Epidermal melanocyte (primary cell): ENCODE data around the gene CEP89.
"Not testable (repeated sequence)": the region's sequence is repeated elsewhere in the genome, so short reads cannot be mapped to it uniquely, and the experiment has no call there.

Experiments
- DNase-seq: peaks from one replicate; pipeline ENCODE4 v3.0.0; 2011; ENCODE audit warnings: low spot score; ENCODE audit not compliant: insufficient read length

The CEP89 gene

GRCh38 chr19:32895384-32895783, 76.4 kb downstream of the CEP89 start:
- DNase-seq = no peak

DNA sequence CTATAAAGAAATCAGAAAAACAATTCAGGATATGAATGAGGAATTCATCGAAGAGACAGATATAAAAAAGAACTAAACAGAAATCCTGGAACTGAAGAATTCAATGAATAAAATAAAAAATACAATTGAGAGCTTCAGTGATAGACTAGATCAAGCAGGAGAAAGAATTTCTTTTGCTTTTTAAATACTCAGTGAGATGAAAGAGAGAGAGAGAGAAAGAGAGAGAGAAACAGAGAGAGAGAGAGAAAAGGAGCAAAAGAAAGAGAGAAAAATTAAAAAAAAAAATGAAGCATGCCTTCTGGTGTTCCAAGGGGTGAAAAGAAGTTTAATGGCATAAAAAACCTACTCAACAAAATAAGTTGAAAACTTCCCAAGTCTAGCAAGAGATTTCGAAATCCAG, 80.1 kb downstream of the CEP89 start:
- DNase-seq = no peak

DNA sequence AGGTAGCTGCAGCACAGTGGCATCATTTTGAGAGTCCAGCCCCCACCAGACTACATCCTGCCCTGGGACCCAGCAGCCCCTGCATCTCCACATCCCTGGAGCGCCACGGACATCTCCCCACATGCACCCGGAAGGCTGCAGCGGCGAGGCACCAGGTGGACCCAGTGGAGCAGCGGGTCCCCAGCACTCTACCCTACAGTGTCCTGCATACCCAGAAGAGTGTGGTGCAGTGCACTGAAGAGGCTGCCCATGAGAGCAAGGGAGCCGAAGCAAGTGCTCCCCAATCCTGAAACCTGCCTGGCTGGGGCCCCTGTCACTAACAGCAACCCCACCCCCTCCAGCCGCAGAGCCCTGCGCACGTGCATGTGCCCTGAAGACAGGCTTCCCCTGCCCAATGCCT, 80.9 kb downstream of the CEP89 start:
- no peak for DNase-seq

DNA sequence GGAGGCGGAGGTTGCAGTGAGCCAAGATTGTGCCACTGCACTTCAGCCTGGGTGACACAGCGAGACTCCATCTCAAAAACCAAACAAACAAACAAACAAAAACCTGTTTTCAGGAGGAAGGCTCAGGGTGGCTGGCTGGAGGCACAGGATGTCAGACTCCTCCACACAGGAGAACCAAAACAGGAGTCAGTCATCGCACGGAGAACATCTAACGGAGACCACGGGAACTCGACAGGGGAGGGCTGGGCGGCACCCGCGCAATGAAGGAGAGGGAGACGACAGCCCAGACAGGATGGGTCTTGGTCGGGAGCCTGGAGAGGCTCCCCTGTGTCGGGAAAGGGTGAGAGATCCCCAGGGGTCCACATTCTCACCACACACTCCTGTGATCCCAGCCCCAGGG, 81.4 kb downstream of the CEP89 start:
- no peak for DNase-seq

DNA sequence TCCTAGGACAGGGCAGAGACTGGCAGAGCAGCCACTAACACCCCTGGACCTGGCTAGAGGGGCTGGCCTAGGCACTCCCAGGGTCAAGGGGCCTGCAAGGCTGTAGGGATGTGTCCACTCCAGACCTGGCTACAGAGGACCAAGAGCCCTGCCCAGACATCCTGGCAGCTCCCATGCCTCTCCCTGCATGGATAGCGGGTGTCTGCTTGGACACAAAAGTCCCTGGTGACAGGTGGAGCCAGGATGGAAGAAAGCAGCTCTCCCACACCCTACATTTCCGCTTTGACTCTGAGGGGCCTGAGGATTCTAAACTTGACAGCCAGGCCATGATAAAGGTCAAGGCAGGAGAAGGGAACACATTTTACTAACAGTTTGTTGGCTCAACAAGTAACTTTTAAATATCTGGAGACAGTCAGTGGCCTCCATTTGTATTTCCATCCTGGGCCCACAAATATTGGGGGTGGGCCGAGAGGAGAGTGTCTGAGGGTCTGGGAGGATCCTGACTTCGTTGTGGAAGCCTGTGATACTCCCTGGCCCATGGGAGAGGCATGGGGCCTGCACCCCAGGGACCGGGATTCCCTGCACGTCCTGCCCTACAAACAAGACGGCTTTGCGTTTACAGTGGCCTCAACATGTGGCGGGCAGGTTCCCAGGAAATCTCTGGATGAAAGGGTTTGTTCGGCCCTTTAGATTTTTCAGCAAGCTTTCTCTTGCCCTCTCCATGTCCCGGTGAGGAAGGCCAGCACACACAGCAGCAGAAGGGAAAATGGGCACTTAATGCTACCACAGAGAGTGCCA, 82.4 kb downstream of the CEP89 start:
- DNase-seq = no peak

DNA sequence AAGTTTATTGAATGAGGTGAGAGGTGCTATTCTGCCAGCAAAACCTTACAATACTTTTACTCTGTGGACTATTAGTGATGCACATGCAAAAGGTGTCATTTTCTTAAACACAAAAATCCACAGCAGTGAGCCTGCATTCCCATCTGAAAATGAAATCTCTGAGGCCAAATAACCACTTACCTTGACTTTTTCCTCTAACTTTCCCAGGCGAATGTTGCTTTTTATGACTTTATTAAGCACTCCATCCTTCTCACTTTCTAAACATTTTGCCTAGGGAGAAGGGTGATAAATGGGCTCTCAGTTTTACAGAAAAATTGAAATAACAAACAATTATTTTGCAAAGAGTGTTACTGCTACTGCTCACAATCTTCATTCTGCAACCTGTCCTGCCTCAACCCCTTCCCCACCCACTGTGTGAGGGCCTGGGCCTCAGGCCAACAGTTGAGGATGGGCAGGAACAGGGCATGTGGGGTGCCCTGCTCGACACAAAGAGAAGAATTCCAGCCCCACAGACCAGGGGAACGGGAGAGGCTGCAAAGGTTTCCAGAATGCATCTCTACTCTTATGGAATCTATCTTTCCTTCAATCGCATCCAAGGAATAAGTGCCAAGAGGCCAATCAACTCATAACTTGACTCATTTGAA, 84.1 kb downstream of the CEP89 start:
- no peak for DNase-seq

DNA sequence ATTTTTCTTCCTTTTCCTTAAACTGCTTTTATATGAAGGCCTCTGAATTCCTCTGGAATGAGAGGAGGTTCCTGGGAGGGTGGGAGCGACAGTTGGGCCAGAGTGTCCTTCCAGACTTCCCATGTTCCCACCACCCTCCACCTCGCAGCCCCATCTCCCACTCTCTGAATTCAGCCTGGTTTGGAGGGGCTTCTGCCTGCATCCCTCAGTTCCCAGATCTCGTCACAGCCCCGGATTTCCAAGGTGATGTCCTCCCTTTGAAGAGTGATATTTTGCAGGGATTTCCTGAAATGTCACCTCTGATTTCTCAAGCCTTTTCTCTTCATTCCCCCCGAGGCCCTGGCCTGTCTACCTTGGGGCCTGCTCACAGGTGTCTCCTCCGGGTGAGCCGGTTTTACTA, 85.5 kb downstream of the CEP89 start:
- DNase-seq = no peak

GRCh38 chr19:32885255-32885654, 86.5 kb downstream of the CEP89 start:
- not testable (repeated sequence) for DNase-seq

DNA sequence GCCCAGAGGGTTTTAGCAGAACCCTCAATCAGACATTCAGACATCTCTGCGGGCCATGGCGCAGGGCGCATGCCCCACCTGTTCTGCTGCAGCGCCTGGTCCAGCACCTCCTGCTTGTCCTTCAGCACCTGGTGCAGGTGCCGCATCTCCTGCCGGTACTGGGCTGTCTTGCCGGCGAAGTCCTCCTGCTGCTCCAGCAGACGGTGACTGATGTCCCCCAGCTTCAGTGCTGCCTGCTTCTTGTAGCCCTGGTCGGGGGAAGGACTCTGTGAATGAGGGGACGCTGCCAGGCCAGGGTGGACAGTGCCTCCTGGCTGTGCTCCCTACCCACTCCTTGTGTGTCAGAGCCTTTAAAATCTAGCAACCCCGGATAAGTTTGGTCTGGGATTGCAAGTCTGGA, 90.0 kb downstream of the CEP89 start:
- DNase-seq = no peak

- DNase-seq = no peak
Observed at GRCh38 chr19:32880622-32881021, 91.1 kb downstream of the CEP89 start.

- DNase-seq = no peak
Observed at GRCh38 chr19:32879741-32880140, 92.0 kb downstream of the CEP89 start.

GRCh38 chr19:32878988-32879387, 92.8 kb downstream of the CEP89 start:
- DNase-seq = no peak

DNA sequence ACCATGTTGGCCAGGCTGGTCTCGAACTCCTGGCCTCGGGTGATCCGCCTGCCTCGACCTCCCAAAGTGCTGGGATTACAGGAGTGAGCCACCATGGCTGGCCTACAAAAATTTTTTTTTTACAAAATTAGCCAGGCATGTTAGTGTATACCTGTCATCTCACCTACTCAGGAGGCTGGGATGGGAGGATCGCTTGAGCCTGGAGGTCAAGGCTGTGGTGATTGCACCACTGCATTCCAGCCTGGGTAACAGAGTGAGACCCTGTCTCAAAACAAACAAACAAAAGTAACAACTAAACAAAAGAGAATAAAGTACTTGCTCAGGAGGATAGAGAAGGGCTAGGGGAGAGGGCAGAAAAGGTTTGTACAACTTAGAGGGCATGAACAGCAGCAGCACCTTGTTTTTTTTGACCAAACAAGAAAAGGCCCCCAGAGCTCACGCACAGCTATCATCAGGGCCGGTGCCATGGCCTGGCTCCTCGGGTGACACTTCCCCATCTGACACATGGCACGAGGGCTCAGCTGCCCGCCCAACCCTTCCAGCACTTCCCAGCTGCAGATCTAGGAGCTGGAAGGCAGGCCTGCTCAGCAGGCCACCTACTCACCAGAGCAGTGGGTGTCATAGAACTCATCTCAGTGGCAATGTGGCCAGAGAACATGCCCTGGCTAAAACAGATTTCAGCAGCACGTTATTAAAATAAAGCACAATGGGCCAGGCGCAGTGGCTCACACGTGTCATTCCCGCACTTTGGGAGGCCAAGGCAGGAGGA, 93.6 kb downstream of the CEP89 start:
- DNase-seq = no peak

DNA sequence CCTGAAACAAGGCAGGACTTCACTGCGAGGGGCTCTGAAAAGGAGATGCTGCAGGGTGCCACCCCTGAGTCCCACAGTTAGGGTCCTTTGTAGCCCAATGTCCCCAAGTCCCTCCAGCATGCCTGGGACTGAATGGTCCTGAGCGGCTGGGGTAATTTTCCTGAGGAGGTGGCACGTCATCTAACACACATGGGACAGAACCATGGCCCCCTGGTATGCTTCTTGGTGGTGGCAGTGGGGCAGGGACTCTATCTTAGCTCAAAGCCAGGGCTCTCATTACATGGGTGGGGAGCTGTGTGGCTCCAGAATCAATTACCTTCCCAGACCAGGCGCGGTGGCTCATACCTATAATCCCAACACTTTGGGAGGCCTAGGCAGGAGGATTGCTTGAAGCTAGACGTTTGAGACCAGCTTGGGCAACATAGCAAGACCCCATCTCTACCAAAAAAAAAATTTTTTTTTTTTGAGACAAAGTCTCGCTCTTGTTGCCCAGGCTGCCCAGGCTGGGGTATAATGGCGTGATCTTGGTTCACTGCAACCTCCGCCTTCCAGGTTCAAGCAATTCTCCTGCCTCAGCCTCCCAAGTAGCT, 94.3 kb downstream of the CEP89 start:
- DNase-seq = no peak

DNA sequence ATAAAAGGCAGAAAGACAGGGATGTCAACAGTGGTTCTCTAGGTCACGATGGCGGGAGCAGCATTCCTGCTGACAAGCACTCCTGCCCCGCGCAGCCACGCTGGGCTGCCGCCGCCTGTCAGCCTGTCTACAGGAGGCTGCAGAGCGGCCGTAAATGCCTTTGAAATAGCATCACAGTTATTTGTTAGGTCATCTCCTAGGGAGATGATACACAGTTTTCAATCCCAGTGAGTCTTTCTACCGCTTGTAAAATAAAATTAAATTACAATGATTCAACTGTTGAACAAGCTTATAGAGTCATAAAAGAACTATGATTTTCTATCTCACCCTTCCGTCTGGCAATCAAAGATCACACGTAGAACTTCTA, 94.9 kb downstream of the CEP89 start:
- DNase-seq = no peak

GRCh38 chr19:32876236-32876918, 95.4 kb downstream of the CEP89 start:
- DNase-seq = no peak

GRCh38 chr19:32875428-32875827, 96.3 kb downstream of the CEP89 start:
- DNase-seq = no peak

GRCh38 chr19:32874605-32875004, 97.2 kb downstream of the CEP89 start:
- DNase-seq = no peak

DNA sequence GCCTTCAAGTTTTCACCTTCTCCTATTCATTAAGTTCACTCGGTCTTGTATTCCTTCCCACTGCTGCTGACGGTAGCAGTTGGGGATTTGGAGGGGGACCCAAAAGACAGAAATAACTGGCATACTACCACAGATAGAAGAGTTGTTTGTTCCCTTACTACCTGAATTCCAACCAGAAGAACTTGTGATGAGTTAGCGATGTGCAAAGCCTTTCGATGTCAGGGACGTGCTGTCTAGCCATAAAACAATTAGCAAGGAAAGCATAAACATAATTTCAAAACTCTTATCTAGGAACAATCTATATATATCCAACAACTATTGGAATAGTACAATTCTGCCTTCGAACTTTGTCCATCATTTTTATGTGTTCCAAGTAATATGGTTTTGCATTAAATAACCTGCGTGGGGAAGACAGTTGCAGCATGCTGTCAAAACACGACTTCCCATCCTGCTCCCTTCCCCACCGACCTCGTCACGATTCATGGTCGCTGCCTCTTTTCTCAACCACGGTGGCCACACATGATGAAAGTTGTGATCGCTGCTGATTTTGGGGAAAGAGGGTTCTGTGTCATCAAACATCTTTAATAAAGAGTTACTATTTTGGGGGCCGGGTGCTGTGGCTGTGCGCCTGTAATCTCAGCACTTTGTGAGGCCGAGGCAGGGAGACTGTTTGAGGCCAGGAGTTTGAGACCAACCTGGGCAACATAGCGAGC, 98.4 kb downstream of the CEP89 start:
- no peak for DNase-seq

DNA sequence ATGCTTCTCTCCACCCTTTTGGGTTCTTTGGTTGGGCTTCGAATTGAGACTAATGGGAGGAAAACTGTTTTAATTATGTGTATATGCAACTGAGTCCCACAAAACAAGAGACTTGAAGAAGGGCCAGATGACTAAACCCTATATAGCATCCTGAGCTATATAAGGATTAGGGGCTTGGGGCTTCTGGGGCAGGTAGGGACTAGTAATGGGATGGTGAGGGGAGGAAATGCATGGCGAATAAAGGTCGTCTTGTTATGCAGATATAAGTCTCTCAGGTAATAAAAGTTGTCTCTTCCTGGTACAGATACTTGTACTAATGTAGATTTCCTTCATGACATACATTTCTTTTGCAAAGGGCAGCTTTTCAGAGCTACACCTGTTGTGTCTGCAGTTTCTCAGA, 99.4 kb downstream of the CEP89 start:
- no peak for DNase-seq

DNA sequence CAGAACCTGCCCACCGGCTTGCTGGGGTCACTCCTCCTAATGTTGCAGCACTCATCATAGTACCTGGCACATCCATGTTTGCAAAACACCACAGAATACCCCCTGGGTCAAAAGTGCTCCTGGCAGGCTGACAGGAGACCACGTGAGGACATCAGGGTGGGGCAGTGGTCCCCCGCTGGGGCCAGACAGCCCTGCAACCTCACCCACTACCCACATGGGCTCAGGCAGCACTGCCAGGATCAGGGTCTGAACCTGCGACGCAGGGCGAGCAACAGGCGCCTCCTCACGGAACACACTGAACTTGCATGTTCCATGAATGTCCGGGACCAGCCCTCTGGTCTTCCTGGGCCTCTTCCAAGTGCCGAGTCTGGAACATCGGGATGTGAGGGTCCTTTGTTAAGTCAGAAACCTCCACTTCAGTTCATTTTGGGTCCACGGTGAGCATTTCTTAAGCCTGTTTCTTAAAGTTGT, 100.7 kb downstream of the CEP89 start:
- peak; percentile 63 for DNase-seq
